GM19025 (cell line): Measurements from ENCODE around the gene EEF1G.
"Not testable (repeated sequence)": the region's sequence is repeated elsewhere in the genome, so short reads cannot be mapped to it uniquely, and the experiment has no call there.

ENCODE experiments used
- ATAC-seq: cut with Tn5 transposase; IDR thresholded peaks from one replicate; pipeline ENCODE4 v1.9.1; 2021; ENCODE audit warnings: mild to moderate bottlenecking, low read depth, moderate library complexity; ENCODE audit not compliant: unreplicated experiment

The EEF1G gene

DNA sequence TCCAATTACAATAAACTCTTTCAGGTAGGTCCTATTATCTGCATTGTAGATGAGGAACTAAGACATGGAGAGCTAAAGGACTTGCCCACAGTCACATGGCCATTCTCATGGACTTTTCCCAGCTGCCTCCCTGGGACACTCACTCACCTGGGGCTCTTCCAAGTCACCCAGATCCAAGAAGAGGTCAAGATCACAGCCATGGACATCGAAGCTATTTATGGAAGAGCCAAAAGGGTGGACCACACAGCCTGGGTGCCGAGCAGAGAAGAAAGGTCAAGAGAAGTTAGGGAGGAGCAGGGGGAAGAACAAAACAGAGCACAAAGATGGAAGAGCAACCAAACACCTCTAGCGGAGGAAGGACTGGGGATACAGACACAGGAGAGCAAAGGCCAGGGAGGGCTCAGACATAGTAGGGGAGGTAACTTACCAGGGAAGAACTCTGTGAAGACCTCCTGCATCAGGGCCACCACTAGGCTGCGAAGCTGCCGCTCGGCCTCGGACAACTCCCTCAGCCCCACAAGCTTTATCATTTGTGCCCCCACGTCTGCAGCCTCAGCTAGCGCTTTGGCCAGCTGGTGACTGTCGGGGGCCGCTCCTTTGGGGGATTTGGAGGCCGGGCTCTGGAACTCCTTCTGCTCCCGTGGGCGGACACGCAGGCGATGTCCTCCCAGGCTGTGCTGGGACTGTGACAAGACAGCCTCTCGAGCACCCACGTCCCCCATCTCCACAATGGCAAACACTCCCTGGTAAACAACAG lies 7.4 kb upstream of the EEF1G start:
- ATAC-seq, result no peak

DNA sequence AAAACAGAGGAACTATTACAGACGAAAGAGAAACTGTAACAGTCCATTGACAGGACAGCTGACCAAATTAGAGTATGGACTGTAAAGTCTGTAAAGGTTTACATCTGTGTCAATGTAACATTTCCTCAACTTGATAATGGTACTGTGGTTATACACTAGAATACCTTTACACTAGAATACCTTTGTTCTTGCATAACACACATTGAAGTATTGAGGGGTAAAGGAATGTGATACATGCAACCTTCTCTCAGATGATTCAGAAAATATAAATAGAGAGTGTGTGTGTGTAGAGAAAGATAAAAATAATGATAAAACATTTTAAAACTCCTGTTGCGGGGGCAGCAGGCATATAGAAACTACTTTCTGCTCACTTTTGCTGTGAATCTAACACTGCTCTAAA lies 5.6 kb upstream of the EEF1G start:
- no peak for ATAC-seq

DNA sequence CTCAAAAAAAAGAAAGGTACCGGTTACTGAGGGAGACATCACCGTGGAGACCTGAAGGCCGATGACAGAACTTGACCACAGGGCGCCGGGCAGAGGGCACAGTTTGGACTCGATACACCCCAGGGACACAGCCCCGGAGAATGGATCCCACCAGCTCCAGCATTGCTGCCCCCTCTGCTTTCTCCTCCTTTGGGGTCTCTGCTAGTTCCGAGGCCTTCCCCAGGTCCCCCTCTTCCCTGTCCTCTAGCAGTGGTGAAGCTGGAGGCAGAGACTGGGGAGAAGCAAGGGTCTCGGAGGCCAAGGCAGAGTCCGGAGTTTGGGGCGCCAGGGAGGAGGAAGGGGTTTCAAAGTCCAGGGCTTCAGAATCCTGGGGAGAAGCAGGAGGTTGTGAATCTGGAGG lies 4.8 kb upstream of the EEF1G start:
- ATAC-seq, result no peak

DNA sequence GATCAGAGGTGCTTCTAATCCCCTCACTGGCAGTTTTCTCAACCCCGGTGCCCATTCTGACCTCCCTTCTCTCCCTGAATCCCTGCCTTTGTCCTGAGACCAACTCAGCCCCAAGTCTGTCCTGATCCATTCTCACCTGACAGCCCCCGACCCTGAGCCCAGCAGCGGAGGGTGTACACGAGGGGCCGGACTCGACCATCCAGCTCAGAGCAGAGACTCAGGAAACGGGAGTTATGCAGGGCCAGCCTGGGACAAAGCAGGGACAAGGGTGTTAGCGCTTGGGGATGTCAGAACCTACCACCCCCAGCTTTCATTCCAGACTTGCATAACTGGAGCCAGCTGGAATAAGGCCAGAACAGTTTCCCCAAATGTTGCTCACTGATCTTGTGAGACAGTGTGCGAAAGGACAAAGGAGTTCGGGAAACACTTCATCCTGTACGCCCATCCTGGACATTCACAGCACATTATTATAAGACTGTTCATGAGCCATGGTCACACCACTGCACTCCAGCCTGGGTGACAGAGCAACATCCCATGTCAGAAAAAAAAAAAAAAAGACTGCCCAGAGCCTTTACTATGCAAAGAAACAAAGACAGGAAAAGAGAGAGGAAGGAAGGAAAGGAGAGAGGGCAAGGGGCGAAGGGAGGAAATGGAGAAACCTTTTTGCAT lies 3.5 kb upstream of the EEF1G start:
- ATAC-seq, result no peak

DNA sequence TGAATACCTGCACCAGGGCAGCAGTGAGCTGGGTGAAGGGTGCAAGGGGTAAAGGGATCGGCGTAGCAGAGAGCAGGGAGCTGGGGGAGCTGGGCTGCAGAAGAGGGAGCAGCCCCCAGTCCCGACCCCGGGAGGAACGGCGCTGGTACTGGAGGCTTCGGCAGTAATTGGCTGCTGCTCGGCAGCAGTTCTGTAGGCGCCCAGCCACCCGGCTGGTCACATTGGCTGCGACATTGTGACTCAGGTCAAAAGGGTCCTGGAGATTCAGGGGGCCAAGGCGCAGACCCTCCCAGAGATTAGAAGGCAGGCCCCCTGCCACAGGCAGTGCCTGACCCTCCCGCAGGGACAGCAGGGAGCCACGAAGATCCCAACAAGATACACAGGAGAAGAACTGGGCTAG lies 2.1 kb upstream of the EEF1G start:
- no peak for ATAC-seq

DNA sequence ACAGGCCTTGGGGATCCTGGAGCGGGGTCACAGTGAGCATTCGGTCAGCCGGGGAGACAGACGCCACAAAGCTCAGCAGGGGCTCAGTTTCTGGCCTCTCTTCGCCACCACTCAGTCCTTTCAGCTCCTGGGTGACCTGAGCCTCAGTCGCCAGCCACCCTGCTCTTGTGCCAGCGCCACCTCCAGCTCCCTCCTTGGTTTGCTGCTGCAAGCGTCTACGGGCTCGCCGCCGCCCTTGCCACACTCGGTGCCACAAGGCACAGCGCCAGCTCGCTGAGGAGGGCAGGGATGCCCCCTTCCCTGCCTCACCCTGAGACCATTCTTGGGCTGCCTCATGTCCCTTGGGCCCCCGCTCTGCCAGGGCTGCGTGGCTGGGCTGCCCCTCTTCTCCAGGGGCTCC lies 1.5 kb upstream of the EEF1G start:
- no peak for ATAC-seq

DNA sequence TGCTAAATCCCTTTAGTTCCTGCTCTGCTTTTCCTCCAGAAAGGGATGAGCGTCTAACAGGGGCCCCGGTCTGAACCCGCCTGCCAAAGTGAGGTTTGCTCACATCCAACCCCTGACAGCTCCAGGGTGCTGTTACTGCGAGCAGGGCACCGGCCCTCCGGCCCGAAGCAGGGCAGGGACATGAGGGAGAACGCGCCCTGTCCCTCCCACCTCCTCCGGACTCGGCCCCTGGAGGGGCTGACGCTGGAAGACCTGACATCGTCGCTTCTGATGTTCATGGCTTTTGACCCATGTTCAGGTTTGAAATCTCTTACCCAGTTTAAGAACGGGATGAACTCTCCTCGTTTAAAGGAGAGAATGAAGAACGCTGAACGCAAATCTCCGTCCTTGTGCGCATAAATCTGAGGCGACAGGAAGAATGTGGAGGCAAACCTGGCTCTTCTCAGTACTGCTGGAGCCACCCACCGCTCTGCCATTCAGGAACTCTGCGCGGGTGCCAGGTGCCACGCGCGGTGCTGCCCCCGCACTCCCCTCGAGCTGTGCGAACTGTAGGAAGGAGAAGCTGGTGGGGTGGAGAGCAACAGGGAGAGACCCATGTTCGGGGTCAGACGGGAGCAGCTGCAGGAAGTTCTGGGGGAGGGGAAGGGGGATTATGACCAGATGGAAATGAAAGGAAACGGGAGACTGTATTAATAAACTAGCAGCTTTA lies 826 bp upstream of the EEF1G start:
- peak; percentile 6 for ATAC-seq

DNA sequence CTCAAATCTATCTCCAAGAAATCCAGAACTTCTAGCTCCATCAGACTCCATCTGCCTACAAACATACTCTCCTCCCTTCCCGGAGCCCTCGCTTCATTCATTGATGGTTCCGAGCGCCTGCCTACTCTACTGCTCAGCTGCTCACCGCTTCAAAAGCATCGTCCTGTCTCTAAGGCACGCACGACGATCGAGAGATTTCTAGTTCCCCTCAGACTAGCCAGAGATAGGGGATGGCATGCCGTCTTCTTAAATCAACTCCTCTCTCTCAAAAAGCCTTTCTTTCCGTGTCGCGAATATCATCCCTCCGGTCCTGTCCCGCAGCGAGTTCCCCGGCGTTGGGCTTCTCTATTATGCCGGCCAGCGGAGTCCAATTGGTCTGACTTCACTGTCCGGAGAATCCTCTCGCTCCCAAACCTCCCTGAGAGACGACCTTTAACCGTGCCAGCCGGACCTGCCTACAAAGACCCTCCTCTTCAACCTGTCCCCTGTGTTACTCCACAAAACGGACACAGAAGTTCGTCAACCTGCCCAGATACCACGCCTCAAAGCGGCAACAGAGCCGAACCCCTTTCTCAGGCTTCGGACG lies 592 bp downstream of the EEF1G start:
- ATAC-seq, result no peak

DNA sequence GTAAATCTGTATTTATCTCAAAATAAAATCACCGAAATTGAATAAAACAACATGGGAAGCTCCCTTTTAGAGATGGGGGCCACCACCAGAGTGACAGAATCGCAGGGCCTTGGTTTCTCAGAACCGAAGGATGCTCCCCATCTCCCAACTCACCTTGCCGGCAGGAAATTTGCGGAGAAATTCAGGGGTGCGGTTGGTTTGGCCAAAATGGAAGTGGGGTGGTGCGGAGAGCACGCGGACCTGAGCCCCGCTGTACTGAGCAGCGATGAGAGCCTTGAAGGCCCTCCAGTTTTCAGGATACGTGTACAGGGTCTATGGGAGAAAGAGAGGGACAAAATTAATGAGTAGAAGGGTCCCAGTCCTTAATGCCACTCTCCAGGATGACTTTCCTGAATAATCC lies 1.3 kb downstream of the EEF1G start:
- ATAC-seq, result no peak

DNA sequence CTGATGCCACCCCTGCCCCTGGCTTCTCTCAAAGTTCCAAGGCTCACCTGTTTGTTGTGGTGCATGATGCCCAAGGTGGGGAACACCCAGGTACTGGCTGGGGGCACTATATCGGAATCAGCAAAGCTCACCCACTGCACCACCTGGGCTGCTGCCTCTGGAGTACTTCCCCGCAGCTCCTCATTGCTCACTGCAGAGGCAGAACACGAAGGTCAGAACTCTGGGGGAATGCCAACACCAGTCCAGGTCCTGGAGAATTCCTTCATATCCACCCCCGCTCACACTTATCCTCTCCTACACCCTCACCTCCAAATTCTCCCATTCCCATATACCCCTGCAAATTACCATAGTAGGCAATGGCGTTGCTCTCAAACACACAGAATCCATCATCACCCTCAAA lies 2.2 kb downstream of the EEF1G start:
- not testable (repeated sequence) for ATAC-seq

DNA sequence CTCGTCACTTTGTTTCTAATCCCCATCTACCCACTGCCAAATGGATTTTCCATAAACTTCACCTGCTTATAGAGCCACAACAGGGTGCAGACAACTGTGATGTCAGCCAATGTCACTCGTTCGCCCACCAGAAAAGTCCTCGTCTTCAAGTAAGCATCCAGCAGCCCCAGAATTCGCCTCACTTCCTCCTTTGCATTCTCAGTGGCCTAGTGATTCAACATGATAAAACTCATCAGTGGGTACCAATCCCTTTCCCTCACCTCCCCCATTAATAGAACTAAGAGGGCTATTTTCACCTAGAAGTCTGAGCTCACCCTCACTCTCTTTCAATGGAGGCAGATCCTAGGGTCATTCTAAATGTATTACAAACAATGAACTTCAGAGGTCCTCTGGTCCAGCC lies 2.8 kb downstream of the EEF1G start:
- ATAC-seq, result not testable (repeated sequence)

DNA sequence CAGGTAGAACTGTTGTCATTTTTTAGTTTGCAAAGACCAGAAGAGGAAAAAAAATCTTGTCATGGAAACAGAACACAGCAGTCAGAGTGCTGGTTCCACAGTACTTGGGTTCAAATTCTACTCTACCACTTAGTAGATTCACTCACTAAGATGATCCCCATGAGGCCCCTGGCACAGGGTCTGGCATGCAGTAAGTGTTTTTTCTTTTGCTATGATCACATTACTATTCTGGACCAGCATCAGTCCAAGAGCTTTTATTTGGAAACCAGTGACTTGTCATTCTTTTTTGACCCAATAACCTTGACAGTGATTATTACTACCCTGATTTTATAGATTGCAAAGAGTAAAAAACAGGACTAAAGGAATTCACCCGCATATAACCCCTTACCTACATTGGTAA lies 4.1 kb downstream of the EEF1G start:
- no peak for ATAC-seq

DNA sequence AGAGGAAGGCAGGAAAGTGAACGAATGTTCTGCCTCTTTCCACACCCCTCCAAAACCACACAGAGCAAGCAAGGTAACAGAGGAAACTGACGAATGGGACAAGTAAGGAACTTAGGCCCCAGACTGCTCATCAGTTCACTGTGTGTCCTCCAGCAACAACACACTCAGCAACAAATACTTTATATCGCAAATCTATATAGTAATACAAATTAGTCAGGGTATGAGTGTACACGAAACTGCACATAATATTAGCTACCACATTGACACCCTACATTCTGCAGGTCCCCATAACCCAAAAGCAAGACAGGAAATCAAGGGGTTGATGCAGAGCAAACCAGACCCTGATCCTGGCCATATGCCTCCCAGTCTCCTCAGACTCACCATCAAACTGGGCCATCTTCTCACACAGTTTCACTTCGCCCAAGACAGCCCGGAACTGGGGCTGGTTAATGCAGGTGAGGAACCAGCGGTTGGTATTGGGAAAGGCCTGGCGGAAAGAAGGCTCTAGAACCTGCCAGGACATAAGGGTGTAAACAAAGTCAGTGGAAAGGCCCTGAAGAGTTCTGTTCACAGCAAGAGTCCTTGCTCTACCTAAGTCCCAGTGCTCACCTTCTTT lies 6.6 kb downstream of the EEF1G start:
- no peak for ATAC-seq

DNA sequence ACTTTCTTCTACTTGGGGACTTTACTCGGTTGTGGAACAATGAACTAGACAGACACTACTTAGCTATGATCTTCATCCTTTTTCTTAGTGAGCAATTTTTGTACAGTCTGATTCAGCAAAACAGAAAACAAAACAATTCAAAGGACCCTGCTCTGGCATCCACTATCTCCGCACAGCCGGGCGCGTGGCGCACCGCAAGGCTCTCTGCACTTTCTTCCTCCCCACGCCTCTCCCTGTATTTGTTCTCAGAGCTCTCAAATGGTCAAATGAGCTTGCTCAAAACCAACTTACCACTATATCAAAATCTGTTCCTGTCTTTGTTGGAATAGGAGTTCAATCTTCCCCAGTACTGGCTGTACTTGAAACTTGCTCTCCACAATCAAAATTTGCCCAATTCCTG lies 7.4 kb downstream of the EEF1G start:
- ATAC-seq, result no peak

DNA sequence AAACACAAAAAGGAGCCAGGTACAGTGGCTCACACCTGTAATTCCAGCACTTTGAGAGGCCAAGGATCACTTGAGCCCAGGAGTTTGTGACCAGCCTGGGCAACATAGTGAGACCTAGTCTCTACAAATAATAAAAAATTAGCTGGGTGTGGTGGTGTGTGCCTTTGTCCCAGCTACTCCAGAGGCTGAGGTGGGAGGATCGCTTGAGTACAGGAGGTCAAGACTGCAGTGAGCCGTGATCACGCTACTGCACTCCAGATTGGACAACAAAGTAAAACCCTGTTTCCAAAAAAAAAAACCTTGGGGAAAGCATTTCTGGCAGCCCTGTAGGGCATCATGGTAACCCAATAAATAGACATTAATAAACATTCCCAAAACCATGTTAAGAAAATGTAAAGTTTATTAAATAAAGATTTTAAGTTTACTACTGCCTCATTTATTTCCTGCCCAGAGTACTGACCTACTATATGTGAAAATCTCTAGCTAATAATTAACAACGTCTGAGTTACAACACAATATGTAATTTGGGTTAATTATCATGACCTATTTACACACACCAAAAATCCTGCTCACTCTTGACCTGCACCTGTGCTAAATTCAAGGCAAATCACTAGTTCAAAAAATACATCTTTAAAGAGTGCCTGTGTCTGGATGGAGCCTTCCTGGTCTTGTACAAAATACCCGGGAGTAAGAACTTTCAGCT lies 8.4 kb downstream of the EEF1G start:
- no peak for ATAC-seq

DNA sequence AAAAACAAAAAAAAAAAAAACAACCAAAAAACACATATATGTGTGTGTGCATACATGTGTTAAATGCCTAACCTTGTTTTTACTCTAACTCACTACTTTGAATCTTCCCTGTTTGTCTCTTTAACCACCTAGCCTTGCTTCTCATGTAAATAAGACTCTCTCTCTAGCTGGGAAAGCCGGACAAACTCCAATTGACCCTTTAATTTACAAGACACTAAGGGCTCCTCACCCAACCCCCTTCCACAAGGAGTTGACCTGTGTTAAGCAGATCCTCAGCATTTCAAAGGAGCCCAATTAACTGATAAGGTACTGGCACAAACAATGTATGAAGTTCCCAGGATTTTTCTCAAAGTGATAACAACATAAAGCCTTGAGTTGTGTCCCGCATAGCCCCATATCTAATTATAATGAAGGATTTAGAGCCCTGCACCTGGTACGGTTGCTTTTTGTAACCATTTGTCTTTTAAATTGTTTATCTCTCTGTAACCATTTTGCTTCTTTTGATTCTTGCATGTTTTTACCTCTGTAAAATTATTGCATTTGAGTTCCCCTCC lies 11.9 kb downstream of the EEF1G start:
- not testable (repeated sequence) for ATAC-seq

DNA sequence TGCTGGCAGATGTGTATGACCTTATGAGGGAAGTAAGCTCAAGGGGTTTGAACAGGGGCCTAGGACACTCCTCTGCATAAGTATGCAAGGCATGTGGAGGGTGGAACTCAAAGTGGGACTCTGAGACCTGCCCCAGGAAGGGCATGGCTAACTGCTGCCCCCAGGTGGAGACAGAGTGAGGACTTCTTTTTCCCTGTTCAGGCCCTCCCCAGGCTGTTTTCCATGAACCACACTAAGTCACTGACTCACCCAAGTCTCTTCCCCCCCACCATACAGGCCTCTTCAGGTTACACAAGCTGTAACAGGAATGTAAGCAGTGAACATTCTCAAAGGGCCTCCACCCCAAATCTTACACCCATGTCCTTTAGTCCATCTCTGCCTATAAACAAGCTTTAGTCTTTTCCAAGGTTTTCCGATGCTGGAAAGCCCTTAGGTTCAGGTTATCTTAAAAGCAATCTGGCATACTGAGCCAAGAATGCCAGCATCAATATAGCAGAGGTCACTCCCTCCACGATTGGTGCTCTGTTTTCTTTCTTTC lies 13.1 kb downstream of the EEF1G start:
- no peak for ATAC-seq

DNA sequence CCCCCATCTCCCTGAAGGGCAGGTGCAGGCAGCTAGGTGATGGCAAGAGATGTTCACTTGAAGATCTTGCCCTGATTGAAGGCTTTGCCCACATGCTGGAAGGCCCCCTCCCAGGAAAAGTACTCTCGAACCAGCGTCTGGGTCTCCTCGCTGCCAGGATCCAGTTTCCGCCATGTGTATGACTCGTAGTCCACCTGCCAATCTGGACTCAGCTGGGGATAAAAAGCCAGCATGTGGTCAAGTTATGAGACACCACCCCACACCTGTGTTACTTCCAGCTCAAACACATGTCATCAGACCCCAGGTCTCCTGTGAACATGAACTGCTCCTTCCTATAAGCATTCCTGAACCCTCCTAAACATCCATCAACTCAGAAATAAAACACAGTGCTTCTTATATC lies 14.1 kb downstream of the EEF1G start:
- not testable (repeated sequence) for ATAC-seq

DNA sequence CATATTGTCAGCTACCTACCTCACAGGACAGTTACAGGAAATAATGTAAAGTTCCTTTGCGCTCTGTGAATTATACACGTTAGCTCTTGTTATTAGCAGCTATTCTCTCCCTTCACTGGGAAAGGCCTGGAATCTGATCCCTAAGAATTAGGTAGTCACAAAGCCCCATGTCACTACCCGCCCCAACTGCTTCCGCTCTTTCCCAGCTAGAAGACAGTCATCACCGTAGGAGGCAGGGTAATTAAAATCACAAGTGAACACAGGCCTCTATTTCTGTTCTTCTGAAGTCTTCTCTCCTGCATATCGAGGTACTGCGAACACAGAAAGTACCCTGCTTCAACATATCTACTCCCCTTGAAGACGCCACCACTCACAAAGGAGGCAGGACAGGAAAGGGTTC lies 14.5 kb downstream of the EEF1G start:
- ATAC-seq, result no peak

DNA sequence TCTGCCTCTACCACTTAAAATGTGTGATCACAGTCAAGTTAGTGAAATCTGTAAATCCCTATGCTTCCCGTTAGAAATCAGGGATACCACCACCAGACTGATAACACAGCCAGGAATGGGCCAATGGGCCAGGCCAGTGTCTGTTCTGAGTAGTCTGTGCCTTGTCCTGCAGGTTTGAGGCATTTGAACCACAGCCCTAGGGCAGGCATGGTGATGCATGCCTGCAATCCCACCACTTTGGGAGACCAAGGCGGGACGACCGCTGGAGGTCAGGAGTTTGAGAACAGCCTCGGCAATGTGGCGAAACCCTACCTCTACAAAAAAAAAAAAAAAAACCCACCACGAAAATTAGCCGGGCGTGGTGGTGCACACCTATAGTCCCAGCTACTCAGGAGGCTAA lies 15.0 kb downstream of the EEF1G start:
- no peak for ATAC-seq
